Kidney (tissue), 14 donors: ENCODE measurements around the gene IMMP1L. TPM values are rescaled to one million over a fixed set of nuclear protein-coding genes. Genes with fewer than 3 reads are reported as not detected.

Experiments used
- DNase-seq, 5 donors: peaks; one replicate each; pipeline ENCODE4 v3.0.0-alpha.2; 2013 to 2020
- FAIRE-seq: peaks from 2 replicates; lab custom pipeline; 2012; peaks lifted over from hg19 to GRCh38; lab: Jason Lieb, UNC
- H3K27ac ChIP-seq, 2 donors: one replicate each; pipeline ENCODE4 v1.7.0; 2013; ENCODE audit warnings: low read depth in 2 of 2, low read length in 2 of 2, inconsistent platforms in 1 of 2
- H3K27me3 ChIP-seq: one replicate; pipeline ENCODE4 v1.7.1; 2013; ENCODE audit warnings: low read length, inconsistent platforms; ENCODE audit not compliant: control insufficient read depth, insufficient read depth
- H3K36me3 ChIP-seq, 3 donors: one replicate each; pipeline versions ENCODE4 v1.7.0 to v1.7.1; 2013; ENCODE audit warnings: low read length in 3 of 3, control low read depth in 1 of 3, inconsistent platforms in 1 of 3; ENCODE audit not compliant: insufficient read depth in 3 of 3, control insufficient read depth in 2 of 3
- H3K4me1 ChIP-seq, 3 donors: one replicate each; pipeline versions ENCODE4 v1.7.0 to v1.7.1; 2013; ENCODE audit warnings: low read length in 3 of 3, inconsistent platforms in 1 of 3, low read depth in 1 of 3; ENCODE audit not compliant: control insufficient read depth in 2 of 3, insufficient read depth in 2 of 3
- H3K4me3 ChIP-seq, 3 donors: one replicate each; pipeline versions ENCODE4 v1.7.0 to v1.8.1; 2013; ENCODE audit warnings: low read length in 3 of 3, control low read depth in 1 of 3, inconsistent platforms in 1 of 3
- H3K9ac ChIP-seq, 3 donors: one replicate each; pipeline versions ENCODE4 v1.7.0 to v1.7.1; 2013; ENCODE audit warnings: low read length in 3 of 3, control low read depth in 1 of 3, inconsistent platforms in 1 of 3
- H3K9me3 ChIP-seq, 3 donors: one replicate each; pipeline versions ENCODE4 v1.7.0 to v1.7.1; 2013; ENCODE audit warnings: low read length in 3 of 3, control low read depth in 1 of 3, inconsistent platforms in 1 of 3; ENCODE audit not compliant: control insufficient read depth in 2 of 3, insufficient read depth in 1 of 3
- intact Hi-C: fragments of 100-400 bp; cut with DNase I; formaldehyde crosslinking; loops from one replicate; pipeline ENCODE4 v1.11.1; 2022
- polyA plus RNA-seq: library from polyadenylated mRNA; stranded (reverse); fragments of 350-450 nt; fragmentation: Illumina TruSeq; extraction: RNeasy Lipid Tissue Mini Kit (QIAGEN cat#74804); gene quantifications from one replicate; pipeline ENCODE4 v1.2.3, GENCODE V29; 2014; ENCODE audit warnings: low read depth, low replicate concordance; ENCODE audit not compliant: insufficient read depth
- total RNA-seq: library from RNA; stranded (reverse); fragmentation: NEBNext Ultra II Directional; extraction: Animal tissue kit (Norgen Biotek cat#: 25700); gene quantifications from one replicate; pipeline ENCODE4 v1.2.1, GENCODE V29; 2021
- TF ChIP-seq, protein P1 (sequence below): IDR thresholded peaks from 3 replicates; pipeline ENCODE4 v1.5.1; 2012; ENCODE audit warnings: mild to moderate bottlenecking, moderate library complexity, borderline replicate concordance; ENCODE audit not compliant: insufficient read depth; ENCODE audit errors: extremely low read depth
- donor health status: control.
- donor health status: control.
- donor health status: control.
- donor health status: control.
- donor health status: control.
- donor health status: DM: yes; HTN: yes; CAD: no.
- donor health status: Normal renal cell carcinoma (clear cell type).

Gene IMMP1L
- total and polyA plus RNA-seq, 2 donors from 2014 or later: 23.8 to 127 TPM

DNA sequence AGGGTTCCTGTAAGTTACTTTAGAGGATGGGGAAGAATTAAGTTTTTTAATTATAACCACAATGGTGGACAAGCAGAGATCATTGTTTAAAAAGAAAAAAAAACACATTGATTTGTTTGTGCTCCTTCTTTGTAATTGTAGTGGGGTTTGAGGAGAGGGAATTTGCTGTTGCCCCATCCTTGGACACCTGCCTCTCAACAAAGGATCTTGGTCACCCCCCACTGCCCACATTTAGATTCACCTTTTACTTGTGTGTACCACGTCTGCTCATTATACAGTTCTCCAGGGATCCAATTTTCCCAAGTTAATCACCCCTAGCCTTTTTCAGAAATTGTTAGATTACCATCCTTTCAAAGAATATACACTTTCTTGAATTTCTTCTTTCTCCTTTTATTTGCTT lies 86.7 kb downstream of the IMMP1L start:
- Histone ChIP-seq H3K27me3 (no peaks in the 10 kb centered on the region), H3K9me3 (no peaks in the 10 kb centered on the region), H3K4me1 (no peaks in the 10 kb centered on the region), H3K36me3 (no peaks in the 10 kb centered on the region), H3K27ac (no peak overlapping the region), H3K9ac (no peak overlapping the region), H3K4me3 (no peak overlapping the region)
- FAIRE-seq: no peak
- DNase-seq: no peak
- intact Hi-C loops: no loop called here
- TF ChIP-seq, protein P1, sequence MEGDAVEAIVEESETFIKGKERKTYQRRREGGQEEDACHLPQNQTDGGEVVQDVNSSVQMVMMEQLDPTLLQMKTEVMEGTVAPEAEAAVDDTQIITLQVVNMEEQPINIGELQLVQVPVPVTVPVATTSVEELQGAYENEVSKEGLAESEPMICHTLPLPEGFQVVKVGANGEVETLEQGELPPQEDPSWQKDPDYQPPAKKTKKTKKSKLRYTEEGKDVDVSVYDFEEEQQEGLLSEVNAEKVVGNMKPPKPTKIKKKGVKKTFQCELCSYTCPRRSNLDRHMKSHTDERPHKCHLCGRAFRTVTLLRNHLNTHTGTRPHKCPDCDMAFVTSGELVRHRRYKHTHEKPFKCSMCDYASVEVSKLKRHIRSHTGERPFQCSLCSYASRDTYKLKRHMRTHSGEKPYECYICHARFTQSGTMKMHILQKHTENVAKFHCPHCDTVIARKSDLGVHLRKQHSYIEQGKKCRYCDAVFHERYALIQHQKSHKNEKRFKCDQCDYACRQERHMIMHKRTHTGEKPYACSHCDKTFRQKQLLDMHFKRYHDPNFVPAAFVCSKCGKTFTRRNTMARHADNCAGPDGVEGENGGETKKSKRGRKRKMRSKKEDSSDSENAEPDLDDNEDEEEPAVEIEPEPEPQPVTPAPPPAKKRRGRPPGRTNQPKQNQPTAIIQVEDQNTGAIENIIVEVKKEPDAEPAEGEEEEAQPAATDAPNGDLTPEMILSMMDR: no peak

- H3K4me1 ChIP-seq: no peaks in the 10 kb centered on the region
- no peak overlapping the region for H3K9ac ChIP-seq
- H3K27ac ChIP-seq: no peak overlapping the region
- DNase-seq: no peak
- no peak for FAIRE-seq
- H3K36me3 ChIP-seq: no peaks in the 10 kb centered on the region
- no peak overlapping the region for H3K4me3 ChIP-seq
- intact Hi-C loops: no loop called here
- H3K27me3 ChIP-seq: no peaks in the 10 kb centered on the region
- TF ChIP-seq, protein P1: no peak
- H3K9me3 ChIP-seq: no peaks in the 10 kb centered on the region
These were observed 87.6 kb downstream of the IMMP1L start for GRCh38 chr11:31421820-31422219.

DNA sequence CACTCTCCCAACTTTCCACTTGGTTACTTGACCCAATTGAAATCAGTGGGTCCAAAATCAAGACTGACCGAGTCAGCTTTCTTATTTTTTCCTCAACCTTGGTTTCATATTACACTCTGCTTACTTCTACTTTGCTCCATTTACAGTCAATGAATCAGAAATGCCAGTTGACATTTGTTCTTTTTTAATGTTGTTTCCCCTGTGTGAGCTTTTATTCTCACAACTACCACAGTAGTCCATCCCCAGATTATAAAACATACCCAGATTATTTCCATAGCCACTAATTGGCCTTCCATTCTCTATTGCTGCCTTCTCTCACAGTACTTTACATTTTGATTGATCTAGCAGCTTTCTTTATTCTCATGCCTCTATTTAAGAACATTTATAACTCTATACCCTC lies 89.8 kb downstream of the IMMP1L start:
- no peaks in the 10 kb centered on the region for H3K27me3 ChIP-seq
- intact Hi-C loops: no loop called here
- H3K27ac ChIP-seq: no peak overlapping the region
- no peak overlapping the region for H3K9ac ChIP-seq
- no peaks in the 10 kb centered on the region for H3K9me3 ChIP-seq
- TF ChIP-seq, protein P1: no peak
- FAIRE-seq: no peak
- peak in 1 of 5 donors; percentile 2 for DNase-seq
- H3K4me3 ChIP-seq: no peak overlapping the region
- H3K36me3 ChIP-seq: no peaks in the 10 kb centered on the region
- no peaks in the 10 kb centered on the region for H3K4me1 ChIP-seq

- intact Hi-C loops: no loop called here
- no peak for FAIRE-seq
- Histone ChIP-seq H3K9me3 (no peaks in the 10 kb centered on the region), H3K36me3 (no peaks in the 10 kb centered on the region), H3K4me1 (no peaks in the 10 kb centered on the region), H3K27me3 (no peaks in the 10 kb centered on the region), H3K27ac (no peak overlapping the region), H3K9ac (no peak overlapping the region), H3K4me3 (no peak overlapping the region)
- DNase-seq: no peak
- TF ChIP-seq, protein P1: no peak
These were observed 90.3 kb downstream of the IMMP1L start for GRCh38 chr11:31419138-31419537.
